Hematopoietic multipotent progenitor cell treated with erythropoietin and hydrocortisone succinate and interleukin-3 and kit ligand, for 8 days (in vitro differentiated cells): ENCODE results near the gene REC114.
A peak's percentile ranks its signal among the peaks of the same experiment; 100 is the strongest.
"Not testable (repeated sequence)": the region's sequence is repeated elsewhere in the genome, so short reads cannot be mapped to it uniquely, and the experiment has no call there.

Source experiments
- DNase-seq: peaks from one replicate; pipeline ENCODE4 v3.0.0-alpha.2; 2015

REC114 gene

DNA sequence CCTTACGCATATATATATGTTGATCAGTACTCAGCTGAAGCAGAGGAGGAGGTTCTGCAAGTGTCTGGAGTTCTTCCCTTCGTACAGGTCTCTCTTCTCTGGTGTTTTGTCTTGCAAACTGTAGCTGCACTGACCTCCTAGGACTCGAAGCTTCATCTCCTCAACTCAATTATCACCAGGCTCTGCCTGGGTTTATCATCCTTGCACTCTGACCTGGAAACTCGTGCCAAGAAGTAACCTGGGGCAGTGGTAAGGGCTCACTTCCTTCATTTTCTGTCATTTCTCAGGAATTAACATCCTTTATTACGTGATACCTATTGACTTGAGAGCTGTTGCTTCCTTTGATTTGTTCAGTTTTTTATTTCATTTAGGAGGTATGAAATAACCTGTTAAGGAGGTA lies 14.4 kb downstream of the REC114 start:
- no peak for DNase-seq

DNA sequence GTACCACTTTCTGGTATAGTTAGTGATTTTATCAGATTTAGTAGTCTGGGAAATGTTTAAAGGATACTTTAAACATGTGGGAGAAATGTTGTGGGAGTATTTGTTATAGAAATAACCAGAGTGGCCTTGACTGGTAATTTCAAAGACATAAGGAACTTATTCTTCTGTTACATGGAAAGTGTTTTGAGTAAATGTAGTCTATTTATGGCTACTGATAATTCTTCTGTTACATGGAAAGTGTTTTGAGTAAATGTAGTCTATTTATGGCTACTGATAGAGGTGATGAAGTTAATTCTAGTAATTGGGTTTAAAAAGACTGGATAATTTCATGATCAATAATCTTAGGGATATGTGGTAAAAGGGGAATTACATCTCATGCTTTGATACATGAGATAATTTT lies 17.7 kb downstream of the REC114 start:
- no peak for DNase-seq

DNA sequence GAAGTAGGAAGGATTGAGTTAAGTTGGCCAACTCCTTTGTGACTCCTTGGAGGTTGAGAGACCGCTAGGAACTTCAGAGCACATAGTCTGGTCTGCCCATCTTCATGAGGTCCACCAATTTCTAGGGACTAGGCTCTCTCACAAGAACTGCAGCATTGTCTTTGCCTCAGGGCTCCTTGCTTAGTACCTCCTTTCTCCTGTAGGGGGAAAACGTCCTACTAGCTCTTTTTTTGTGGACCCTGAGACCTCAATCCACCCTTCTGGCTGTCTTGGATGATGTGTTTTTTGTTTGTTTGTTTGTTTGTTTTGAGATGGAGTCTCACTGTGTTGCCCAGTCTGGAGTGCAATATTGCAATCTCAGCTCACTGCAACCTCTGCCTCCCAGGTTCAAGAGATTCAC lies 21.6 kb downstream of the REC114 start:
- DNase-seq = no peak

DNA sequence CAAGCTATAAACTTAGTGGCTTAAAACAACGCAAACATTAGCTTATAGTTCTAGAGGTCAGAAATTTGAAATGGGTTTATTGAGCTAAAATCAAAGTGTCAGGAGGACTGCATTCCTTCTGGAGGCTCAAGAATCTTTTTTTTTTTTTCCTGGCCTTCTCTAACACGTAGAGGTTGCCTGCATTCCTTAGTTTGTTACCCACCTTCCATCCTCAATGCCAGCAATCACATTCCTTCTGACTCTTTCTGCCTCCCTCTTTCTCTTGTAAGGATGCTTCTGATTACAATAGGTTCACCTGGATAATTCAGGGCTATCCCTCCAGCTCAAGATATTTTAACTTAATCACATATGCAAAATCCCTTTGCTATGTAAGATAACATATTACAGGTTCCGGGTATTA lies 24.8 kb downstream of the REC114 start:
- no peak for DNase-seq

DNA sequence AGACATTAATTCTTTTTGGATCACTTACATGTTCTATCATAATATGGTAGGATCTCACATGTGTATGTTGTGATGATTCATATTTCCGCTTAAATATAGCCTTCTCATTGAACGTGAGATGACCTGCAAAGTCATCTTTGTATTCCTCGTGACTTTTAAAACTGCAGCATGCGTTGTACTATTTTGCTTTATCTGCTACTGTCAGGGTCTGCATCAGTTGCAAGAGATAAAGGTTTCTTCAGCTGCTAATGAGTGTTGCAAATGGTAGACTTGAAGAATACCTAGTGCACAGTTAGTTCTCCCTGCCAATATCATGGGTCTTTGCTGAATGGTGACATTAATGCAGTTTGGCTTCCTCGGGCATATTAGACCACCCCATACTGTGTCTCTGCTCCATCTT lies 31.8 kb downstream of the REC114 start:
- peak; percentile 5 for DNase-seq

DNA sequence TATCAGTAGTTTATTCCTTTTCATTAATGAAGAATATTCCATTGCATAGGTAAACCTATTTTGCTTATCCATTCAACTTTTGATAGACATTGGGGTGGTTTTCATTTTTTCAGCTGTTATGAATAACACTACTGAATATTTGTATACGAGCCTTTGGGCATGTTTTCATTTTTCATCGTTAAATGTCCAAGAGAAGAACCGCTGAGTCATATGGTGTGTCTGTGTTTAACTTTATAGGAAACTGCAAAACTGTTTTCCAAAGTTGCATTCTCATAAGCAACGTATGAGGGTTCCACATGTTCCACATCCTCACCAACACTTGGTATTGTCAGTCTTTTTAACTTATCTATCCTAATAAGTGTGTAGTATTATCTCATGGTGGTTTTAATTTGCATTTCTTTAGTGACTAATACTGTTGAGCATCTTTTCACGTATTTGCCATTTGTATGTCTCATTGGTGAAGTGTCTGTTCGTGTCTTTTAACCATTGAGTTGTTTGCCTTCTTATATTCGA lies 33.8 kb downstream of the REC114 start:
- no peak for DNase-seq

DNA sequence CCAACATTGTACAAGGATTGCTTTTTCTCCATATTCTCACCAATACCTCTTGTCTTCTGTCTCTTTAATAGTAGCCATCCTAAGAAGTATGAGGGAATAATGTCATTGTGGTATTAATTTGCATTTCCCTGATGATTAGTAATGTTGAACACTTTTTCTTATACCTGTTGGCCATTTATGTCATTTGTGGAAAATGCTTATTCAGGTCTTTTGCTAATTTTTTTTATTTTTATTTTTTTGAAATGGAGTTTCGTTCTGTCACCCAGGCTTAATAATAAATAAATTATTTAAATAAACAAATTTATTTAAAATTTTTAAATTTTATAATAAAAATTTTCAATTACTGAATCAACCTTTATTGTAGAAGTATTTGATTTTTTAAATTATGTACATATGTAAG lies 37.1 kb downstream of the REC114 start:
- DNase-seq = no peak

DNA sequence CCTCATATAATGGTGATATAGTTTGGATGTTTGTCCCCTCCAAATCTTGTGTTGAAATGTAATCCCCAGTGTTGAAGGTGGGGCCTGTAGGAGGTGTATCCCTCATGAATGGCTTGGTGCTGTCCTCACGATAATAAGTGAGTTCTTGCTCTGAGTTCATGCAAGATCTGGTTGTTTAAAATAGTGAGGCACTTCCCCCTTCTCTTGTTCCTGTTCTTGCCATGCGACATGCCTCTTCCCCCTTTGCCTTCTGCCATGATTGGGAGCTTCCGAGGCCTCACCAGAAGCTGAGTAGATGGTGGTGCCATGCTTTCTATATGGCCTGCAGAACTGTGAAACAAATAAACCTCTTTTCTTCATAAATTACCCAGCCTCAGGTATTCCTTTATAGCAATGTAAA lies 39.2 kb downstream of the REC114 start:
- no peak for DNase-seq

DNA sequence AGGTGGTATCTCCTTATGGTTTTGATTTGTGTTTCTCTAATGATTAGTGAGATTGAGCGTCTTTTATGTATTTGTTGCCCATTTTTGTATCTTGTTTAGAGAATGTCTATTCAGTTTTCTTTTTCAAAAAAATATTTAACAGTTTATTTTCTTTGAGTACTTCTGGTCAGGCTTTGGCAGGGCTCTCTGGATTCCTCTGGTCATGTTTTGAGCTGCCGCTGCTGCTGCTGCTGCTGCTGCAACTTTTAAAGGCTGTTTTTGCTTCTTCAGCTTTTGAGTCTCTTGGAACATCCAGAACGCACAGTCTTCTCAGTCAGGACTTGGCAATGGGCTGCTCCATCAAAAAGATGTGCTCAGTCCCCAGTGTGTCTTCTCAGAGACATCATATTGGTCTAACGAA lies 40.1 kb downstream of the REC114 start:
- no peak for DNase-seq

DNA sequence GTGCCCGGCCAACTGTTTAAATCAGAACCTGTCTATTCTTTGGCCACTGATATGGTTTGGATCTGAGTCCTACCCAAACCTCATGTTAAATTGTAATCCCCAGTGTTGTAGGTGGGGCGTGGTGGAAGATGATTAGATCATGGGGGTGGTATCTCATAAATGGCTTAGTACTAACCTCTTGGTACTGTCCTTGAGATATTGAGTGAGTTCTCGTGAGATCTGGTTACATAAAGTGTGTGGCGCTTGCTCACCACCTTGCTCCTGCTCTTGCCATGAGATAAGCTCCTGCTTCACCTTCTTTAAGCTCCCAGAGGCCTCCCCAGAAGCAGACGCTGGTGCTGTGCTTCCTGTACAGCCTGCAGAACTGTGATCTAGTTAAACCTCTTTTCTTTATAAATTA lies 42.4 kb downstream of the REC114 start:
- DNase-seq = no peak

DNA sequence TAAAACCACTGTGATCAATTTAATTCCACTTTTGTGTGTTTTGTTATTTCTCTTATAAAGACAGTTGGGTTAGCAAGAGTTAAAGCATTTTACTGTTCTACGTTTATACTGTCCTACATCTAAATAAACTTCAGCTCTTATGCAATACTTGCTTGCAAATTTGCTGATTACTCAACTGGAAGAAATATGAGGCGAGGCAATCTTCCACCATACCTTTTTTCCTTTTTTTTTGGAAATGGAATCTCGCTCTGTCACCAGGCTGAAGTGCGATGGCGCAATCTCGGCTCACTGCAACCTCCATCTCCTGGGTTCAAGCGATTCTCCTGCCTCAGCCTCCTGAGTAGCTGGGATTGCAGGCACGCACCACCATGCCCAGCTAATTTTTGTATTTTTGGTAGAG lies 42.9 kb downstream of the REC114 start:
- DNase-seq = not testable (repeated sequence)

DNA sequence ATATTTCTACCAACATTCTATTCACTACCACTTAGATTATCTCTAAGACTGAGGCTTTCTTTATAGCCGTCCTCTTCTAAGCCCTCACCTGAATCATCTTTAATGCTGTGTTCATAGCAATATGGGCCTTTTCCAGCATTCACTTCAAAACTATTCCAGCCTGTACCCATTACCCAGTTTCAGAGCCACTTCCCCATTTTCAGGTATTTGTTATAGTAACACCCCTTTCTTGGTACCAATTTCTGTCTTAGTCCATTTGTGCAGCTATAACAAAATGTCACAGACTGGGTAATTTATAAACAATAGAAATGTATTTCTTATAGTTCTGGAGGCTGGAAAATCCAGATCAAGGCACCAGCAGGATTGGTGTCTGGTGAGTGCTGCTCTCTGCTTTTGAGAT lies 45.7 kb downstream of the REC114 start:
- DNase-seq = no peak

DNA sequence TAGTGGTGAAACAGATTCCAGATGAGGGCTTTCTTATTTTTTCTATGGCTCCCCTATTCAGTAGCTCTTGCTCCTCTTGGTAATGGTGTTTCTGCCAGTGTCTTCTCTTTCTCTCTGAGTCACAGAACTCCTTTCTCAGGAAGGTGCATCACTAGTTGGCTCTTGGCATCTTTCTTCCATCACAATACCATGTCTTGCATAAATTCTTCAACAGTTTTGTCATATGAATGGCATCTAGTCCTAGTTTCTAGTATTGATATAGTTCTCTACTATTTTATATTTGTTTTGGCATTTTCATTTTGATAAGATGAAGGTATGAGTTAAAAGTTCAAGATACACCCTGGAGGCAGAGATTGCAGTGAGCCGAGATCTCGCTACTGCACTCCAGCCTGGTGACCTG lies 51.0 kb downstream of the REC114 start:
- no peak for DNase-seq

DNA sequence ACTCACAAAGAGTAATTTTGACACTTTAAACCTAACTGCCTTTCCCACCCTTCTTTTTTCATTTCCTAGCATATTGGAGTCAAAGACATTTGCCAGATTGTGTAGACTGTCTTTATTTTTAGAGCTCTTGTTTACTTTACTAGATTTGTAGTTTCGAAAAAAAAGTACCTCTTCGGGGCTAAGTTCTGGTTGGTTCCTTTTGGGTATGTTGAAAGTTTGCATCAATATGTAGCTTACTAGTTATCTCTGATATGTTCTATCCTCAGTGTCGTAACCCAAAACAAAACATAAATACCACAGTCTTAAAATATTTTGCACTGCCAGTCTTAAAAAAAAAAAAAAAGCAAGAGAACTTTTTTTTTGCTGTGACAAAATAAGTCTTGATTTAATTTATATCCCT lies 52.2 kb downstream of the REC114 start:
- DNase-seq = no peak

DNA sequence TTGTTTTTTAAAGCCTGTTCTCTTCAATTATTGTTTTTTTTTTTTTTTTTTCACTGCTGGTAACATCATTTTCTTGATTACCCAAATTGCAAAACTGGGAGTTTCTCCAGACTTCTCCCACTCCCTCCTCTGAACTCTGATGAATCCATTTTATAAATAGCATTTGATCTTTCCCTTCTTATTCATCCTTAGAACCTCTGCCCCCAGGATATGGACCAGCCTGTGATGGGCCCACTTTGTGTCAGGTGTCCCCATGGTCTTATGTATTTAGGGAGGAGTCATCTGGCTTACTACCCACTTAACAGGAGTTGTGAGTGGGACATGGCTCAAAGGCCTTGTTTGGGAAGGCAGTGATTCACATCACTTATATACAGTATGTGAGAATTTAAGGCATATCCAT lies 57.7 kb downstream of the REC114 start:
- DNase-seq = no peak

DNA sequence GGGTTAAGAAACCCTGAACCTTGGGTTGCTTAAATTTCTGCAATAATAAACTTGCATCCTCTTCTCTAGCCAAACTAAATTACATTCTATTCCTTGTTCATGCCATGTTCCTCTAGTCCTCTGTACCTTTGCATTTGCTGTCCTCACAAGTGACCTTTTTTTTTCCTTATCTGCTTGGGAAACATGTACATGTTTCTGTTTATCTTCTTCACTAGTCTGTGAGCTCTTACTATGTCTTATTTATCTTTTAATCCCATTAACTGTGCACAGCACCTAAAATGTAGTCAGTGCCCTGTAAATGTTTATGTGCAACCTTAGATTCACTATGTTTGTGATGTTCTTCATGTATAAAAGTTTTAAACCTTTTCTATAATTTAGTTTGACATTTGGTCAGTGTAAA lies 61.9 kb downstream of the REC114 start:
- peak; percentile 64 for DNase-seq

DNA sequence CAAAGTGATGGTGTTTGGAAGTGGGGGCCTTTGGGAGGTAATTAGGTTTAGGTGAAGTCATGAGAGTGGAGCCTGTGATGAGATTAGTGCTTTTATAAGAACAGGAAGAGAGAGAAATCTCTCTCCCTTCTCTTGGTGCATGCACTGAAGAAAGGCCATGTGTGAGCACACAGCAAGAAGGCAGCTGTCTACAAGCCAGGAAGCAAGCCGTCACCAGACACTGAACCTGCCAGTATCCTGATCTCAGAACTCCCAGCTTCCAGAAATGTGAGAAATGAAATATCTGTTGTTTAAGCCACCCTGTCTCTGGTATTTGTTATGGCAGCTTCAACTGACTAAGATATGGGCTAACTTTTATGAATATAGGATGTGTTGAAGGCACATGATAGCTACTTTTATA lies 72.6 kb downstream of the REC114 start:
- DNase-seq = no peak

DNA sequence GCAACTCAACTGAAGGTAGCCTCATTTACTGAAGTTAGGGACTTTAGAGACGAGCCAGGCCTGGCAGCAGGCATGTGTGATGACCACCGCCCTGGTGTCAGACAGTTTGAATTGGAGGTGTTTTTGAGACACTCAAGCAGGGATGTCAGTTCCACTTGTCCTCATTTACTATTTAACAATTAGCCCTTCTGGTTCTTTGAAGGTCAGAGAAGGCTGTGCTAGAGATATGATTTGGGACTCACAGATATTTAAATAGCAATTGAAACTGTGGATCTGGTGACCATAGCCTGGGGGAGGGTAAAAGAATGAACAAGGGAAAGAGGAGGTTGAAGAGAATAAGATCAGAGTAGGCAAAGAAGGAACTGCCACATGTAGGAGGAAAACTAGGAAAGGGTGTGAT lies 74.6 kb downstream of the REC114 start:
- no peak for DNase-seq

DNA sequence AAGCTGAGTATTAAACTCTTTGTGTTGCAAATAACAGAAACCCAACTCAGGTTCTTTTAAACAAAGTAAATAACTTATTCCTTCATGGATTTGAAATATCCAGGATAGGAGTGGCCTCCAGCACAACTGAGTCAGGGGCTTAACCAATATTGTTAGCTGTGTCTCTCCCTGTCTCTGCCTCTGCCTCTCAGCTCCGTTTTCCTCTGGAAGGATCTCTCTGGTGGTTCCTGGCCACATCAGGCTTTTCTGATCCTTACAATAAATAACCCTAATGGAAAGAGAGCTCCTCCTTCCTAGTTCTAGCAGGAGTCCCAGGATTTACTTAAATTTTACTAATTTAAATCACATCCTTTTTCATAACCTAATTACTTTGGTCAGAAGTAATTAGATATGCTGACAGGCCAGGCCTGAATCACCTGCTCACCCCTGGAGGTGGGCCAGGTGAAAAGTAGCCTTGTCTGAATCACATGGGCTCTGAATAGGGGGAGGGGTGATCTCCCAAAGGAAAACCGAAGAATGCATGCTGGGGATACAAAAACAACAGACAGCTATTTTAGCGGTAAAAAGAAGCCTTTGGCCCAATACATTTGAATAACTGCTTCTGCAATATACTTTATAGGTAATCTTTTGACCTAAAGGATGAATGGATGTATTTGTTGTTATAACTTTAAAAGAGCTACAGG lies 75.4 kb downstream of the REC114 start:
- no peak for DNase-seq

DNA sequence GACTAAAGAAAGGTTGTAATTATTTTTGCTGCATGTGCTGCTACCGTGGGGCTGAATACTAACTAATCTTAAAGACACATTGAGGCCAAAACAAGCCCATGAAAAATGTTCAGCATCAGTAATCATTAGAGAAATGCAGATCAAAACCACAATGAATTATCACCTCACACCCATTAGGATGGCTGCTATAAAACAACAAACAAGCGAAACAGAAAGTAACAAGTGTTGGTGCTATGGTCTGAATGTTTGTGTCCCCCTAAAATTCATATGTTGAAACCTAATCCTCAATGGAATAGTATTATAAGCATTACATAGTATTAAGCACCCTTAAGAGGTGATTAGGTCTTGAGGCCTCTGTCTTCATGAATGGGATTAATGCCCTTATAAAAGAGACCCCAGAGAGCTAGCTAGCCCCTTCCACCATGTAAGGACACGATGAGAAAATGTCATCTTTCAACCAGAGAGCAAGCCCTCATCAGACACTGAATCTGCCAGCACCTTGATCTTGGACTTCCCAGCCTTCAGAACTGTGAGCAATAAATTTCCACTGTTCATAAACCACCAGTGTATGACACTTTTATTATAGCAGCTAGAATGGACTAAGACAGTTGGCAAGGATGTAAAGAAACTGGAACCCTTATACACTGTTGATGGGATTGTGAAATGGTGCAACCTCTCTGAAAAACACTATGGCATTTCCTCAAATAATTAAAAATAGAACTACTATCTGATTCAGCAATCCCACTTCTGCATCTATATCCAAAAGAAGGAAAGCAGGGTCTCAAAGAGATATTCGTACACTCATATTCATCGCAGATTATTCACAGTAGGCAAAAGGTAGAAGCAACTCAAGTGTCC lies 76.1 kb downstream of the REC114 start:
- no peak for DNase-seq

DNA sequence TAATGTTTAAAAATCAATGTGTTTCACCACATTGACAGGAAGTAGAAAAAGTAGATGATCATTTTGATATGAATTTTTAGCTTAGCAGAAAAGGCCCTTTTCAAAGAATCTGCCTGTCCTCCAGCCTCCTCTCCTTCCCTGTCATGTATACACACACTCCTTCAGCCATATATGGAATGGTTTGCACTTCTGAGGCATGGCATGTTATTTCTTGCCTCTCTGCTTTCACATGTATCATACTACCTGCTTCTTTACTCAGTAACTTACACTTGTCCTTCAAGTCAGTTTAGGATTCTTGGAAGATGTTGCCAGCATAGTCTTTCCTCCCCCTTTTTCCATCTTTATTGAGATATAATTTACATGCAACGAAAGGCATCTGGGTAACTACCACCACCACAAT lies 79.0 kb downstream of the REC114 start:
- DNase-seq = no peak

DNA sequence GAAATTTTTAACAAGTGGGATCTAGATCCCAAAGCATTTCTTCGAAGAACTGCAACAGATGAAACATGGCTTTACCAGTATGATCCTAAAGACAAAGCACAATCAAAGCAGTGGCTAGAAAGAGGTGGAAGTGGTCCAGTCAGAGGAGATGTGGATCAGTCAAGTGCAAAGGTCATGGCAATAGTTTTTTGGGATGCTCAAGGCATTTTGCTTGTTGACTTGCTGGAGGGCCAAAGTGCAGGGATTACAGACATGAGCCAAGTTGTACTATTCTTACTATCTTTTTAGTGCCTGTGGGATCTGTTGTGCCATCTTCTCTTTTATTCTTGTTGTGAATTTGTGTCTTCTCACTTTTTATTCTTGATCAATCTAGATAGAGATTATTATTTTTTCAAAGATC lies 82.0 kb downstream of the REC114 start:
- no peak for DNase-seq

DNA sequence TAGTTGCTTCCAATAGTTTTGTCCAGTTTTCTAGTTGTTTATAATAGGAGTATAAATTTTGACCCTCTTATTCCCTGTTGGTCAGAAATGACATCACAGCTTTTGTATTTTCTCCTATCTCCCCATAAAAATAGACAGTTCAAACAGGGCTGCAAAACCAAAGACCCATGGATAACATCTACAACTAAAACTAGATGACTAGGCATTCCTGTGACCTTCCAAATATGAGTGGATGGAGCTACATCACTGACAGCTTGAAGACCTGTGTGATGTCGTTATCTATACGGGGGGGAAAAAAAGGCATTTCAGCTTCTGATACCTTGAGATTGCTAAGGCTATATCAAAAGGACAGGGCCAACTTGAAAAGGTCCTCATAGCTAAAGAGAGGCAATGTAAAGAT lies 84.6 kb downstream of the REC114 start:
- DNase-seq = no peak

DNA sequence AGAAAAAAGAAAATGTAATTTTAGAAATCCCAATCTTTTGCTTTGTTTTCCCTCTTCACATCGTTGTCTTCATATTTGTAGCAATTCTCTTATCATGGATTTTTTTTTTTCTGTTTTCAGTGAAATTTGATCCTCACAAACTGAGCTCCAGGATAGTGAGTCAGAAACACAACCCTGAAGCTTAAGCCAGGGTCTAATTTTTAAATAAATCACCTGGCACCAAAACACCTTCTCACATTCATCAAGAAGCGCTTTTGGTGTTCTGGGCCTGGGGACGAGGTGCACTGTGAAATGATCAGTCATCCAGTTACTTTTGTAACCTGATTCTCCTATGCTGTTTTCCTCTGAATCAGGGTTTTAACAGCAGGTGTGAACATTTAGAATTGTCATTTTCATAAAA lies 87.7 kb downstream of the REC114 start:
- DNase-seq = no peak

DNA sequence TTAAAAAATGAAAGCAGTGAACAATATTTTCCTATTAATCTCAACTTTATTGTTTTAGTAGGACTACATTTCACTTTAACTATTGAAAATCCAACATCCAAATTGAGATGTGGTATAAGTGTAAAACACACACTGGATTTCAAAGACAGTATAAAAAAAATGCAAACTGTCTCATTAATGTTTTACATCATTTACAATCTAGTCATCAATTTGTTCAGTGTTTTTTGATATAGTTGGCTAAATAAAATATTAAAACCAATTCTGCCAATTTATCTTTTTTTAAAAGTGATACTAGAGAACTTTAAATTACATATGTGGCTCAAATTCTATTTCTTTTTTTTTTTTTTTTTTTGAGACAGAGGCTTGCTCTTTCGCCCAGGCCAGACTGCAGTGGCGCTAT lies 95.2 kb downstream of the REC114 start:
- DNase-seq = no peak
